HepG2 (cell line): ENCODE data around the gene ARHGEF16. TPM values are rescaled to one million over a fixed set of nuclear protein-coding genes. Genes with fewer than 3 reads are reported as not detected.

Experiments
- CHD2 ChIP-seq: IDR thresholded peaks from 2 replicates; pipeline ENCODE4 v1.6.1; 2011; ENCODE audit warnings: low read depth, low read length, improper control_type of control experiment
- FLYWCH1 ChIP-seq: sonication (generic); formaldehyde crosslinking; IDR thresholded peaks from 2 replicates; pipeline ENCODE4 v1.8.1; 2023; ENCODE audit warnings: mild to moderate bottlenecking, missing genetic modification reagents
- GRHL1 ChIP-seq: sonication (generic); formaldehyde crosslinking; conservative IDR thresholded peaks from 2 replicates; pipeline ENCODE4 v1.8.0; 2022; ENCODE audit warnings: missing genetic modification reagents
- HNF4A ChIP-seq: sonication (generic); formaldehyde crosslinking; IDR thresholded peaks from 2 replicates; pipeline ENCODE4 v1.4.0; 2020; ENCODE audit warnings: missing genetic modification reagents
- HOXA9 ChIP-seq: sonication (generic); formaldehyde crosslinking; IDR thresholded peaks from 2 replicates; pipeline ENCODE4 v1.8.1; 2022; ENCODE audit warnings: missing genetic modification reagents, mild to moderate bottlenecking, moderate library complexity, borderline replicate concordance
- IKZF5 ChIP-seq: IDR thresholded peaks from 2 replicates; pipeline ENCODE4 v1.6.1; 2018; ENCODE audit warnings: missing genetic modification reagents, mild to moderate bottlenecking, missing compliant biosample characterization
- MAFK ChIP-seq, 2 experiments: IDR thresholded peaks in 1 of 2; conservative IDR thresholded peaks in 1 of 2; 2 replicates each; pipeline ENCODE4 v1.6.1; 2011; ENCODE audit warnings: improper control_type of control experiment in 2 of 2, low read length in 2 of 2
- RARA ChIP-seq: IDR thresholded peaks from 2 replicates; pipeline ENCODE4 v1.6.1; 2016; ENCODE audit warnings: missing genetic modification reagents, missing compliant biosample characterization
- ZBTB43 ChIP-seq: sonication (generic); formaldehyde crosslinking; conservative IDR thresholded peaks from 2 replicates; pipeline ENCODE4 v1.4.0; 2020; ENCODE audit warnings: missing genetic modification reagents
- ZFP82 ChIP-seq: sonication (generic); formaldehyde crosslinking; IDR thresholded peaks from 2 replicates; pipeline ENCODE4 v1.5.1; 2020; ENCODE audit warnings: mild to moderate bottlenecking, missing genetic modification reagents, borderline replicate concordance
- ZHX1 ChIP-seq: sonication (generic); formaldehyde crosslinking; IDR thresholded peaks from 2 replicates; pipeline ENCODE4 v1.8.1; 2022; ENCODE audit warnings: low read depth, mild to moderate bottlenecking, missing genetic modification reagents
- ZHX2 ChIP-seq, 2 experiments: sonication (generic) in 1 of 2; formaldehyde crosslinking in 1 of 2; IDR thresholded peaks; 2 replicates each; pipeline versions ENCODE4 v1.6.1 to v1.9.0; 2014 to 2022; ENCODE audit warnings: antibody characterized with exemption in 1 of 2, borderline replicate concordance in 1 of 2, inconsistent platforms in 1 of 2, low read depth in 1 of 2, missing genetic modification reagents in 1 of 2
- ZNF446 ChIP-seq: sonication (generic); formaldehyde crosslinking; IDR thresholded peaks from 2 replicates; pipeline ENCODE4 v1.5.0; 2020; ENCODE audit warnings: mild to moderate bottlenecking, missing genetic modification reagents
- ZNF747 ChIP-seq: sonication (generic); formaldehyde crosslinking; IDR thresholded peaks from 2 replicates; pipeline ENCODE4 v1.8.1; 2023; ENCODE audit warnings: missing genetic modification reagents, mild to moderate bottlenecking, borderline replicate concordance
- polyA plus RNA-seq, 8 experiments: library from polyadenylated mRNA; depleted of rRNA in 3 of 8; stranded (reverse) in 7 of 8; unstranded in 1 of 8; fragments of >200 nt; fragmentation: Illumina TruSeq in 4 of 8; extraction: Trizol in 4 of 8; gene quantifications; 2 replicates each; pipeline versions ENCODE4 v1.2.1 to v1.2.3, GENCODE V29; 2011 to 2016; ENCODE audit warnings: low read depth in 4 of 8, missing spikeins in 1 of 8, mixed read lengths in 1 of 8; ENCODE audit not compliant: insufficient read depth in 1 of 8
- total RNA-seq, 5 experiments: library from RNA; depleted of rRNA; stranded (reverse); fragments of >200 nt; fragmentation: Illumina TruSeq; extraction: Trizol; gene quantifications; 2 replicates each; pipeline ENCODE4 v1.2.3, GENCODE V29; 2016; ENCODE audit warnings: low read depth in 1 of 5

Gene ARHGEF16
- total and polyA plus RNA-seq, 2 of the 13 experiments (the other 11 are each of a cell fraction or from before 2014, with no cell fraction given): 20.3 to 39.9 TPM

- no peak for TF ChIP-seq ZHX2 (IDR thresholded peaks at IDR 0.05; ENCODE audit: low read depth)
- TF ChIP-seq ZHX2 (CRISPR knock-in tag; IDR thresholded peaks at IDR 0.05; ENCODE audit: borderline replicate concordance): no peak
- TF ChIP-seq ZNF446 (CRISPR knock-in tag): no peak
- TF ChIP-seq CHD2: no peak
- TF ChIP-seq ZHX1 (CRISPR knock-in tag): no peak
- TF ChIP-seq RARA: peak; percentile 33; the same call in 1 of the 2 replicates
- no peak for TF ChIP-seq FLYWCH1 (CRISPR knock-in tag)
- TF ChIP-seq ZBTB43 (CRISPR knock-in tag): no peak
- TF ChIP-seq ZFP82 (CRISPR knock-in tag): no peak
- no peak for TF ChIP-seq IKZF5 (CRISPR knock-in tag)
- no peak for TF ChIP-seq ZNF747 (CRISPR knock-in tag)
- no peak for TF ChIP-seq HOXA9
- TF ChIP-seq MAFK (conservative IDR thresholded peaks at IDR 0.05 in 1 of 2, IDR thresholded peaks at IDR 0.05 in 1 of 2; ENCODE audit: low read length in 2 of 2): no peak
- TF ChIP-seq GRHL1: no peak
- TF ChIP-seq HNF4A (CRISPR knock-in tag): no peak
Observed at GRCh38 chr1:3482378-3482849, 27.9 kb downstream of the ARHGEF16 start (continued).
